H9 (cell line): Measurements from ENCODE around the gene CCDC59. TPM values are rescaled to one million over a fixed set of nuclear protein-coding genes. Genes with fewer than 3 reads are reported as not detected.

Experiments
- DNase-seq: peaks from one replicate; pipeline ENCODE4 v3.0.0-alpha.2; 2017
- H2AFZ ChIP-seq: one replicate; pipeline ENCODE4 v1.6.1; 2013; ENCODE audit warnings: mild to moderate bottlenecking, low read length, control low read depth, moderate library complexity
- H2AK5ac ChIP-seq: 2 replicates; pipeline ENCODE4 v1.6.1; 2013; ENCODE audit warnings: low read length, control low read depth, mixed read lengths; ENCODE audit not compliant: insufficient read length
- H2BK120ac ChIP-seq: one replicate; pipeline ENCODE4 v1.6.1; 2013; ENCODE audit warnings: low read depth, mild to moderate bottlenecking, low read length, control low read depth, inconsistent platforms; ENCODE audit not compliant: poor library complexity, severe bottlenecking
- H2BK12ac ChIP-seq: 2 replicates; pipeline ENCODE4 v1.6.1; 2013; ENCODE audit warnings: low read length, control low read depth, mixed read lengths, low read depth; ENCODE audit not compliant: insufficient read length
- H2BK15ac ChIP-seq: 2 replicates; pipeline ENCODE4 v1.6.1; 2013; ENCODE audit warnings: low read depth, low read length, control low read depth
- H2BK20ac ChIP-seq: one replicate; pipeline ENCODE4 v1.6.1; 2013; ENCODE audit warnings: low read depth, mild to moderate bottlenecking, low read length, control low read depth, inconsistent platforms; ENCODE audit not compliant: poor library complexity, severe bottlenecking
- H2BK5ac ChIP-seq: 2 replicates; pipeline ENCODE4 v1.6.1; 2013; ENCODE audit warnings: low read length, control low read depth, mixed read lengths; ENCODE audit not compliant: insufficient read length
- H3K14ac ChIP-seq: 2 replicates; pipeline ENCODE4 v1.6.1; 2013; ENCODE audit warnings: low read length, control low read depth; ENCODE audit not compliant: insufficient read depth
- H3K18ac ChIP-seq: 2 replicates; pipeline ENCODE4 v1.6.1; 2013; ENCODE audit warnings: low read depth, mild to moderate bottlenecking, mixed read lengths, low read length, control low read depth; ENCODE audit not compliant: insufficient read length
- H3K23ac ChIP-seq: 2 replicates; pipeline ENCODE4 v1.6.1; 2013; ENCODE audit warnings: low read length, control low read depth, mixed read lengths, low read depth; ENCODE audit not compliant: insufficient read length
- H3K23me2 ChIP-seq: 2 replicates; pipeline ENCODE4 v1.6.1; 2013; ENCODE audit warnings: low read depth, mild to moderate bottlenecking, mixed read lengths, low read length, control low read depth; ENCODE audit not compliant: insufficient read length, poor library complexity, severe bottlenecking
- H3K27ac ChIP-seq: 2 replicates; pipeline ENCODE4 v1.5.1; 2013; ENCODE audit warnings: low read length, control low read depth, mixed read lengths, low read depth; ENCODE audit not compliant: insufficient read length
- H3K27me3 ChIP-seq: 2 replicates; pipeline ENCODE4 v1.6.1; 2013; ENCODE audit warnings: low read length, control low read depth, inconsistent platforms; ENCODE audit not compliant: insufficient read depth
- H3K4ac ChIP-seq: 2 replicates; pipeline ENCODE4 v1.6.1; 2013; ENCODE audit warnings: low read depth, mild to moderate bottlenecking, control low read depth, inconsistent platforms, low read length, moderate library complexity
- H3K4me1 ChIP-seq: 2 replicates; pipeline ENCODE4 v1.6.1; 2013; ENCODE audit warnings: low read length, control low read depth, inconsistent platforms; ENCODE audit not compliant: insufficient read depth
- H3K4me2 ChIP-seq: 2 replicates; pipeline ENCODE4 v1.6.1; 2013; ENCODE audit warnings: low read length, control low read depth, mixed read lengths; ENCODE audit not compliant: insufficient read length, insufficient read depth
- H3K56ac ChIP-seq: 2 replicates; pipeline ENCODE4 v1.6.1; 2013; ENCODE audit warnings: low read depth, mild to moderate bottlenecking, mixed read lengths, low read length, control low read depth; ENCODE audit not compliant: insufficient read length
- H3K79me1 ChIP-seq: 2 replicates; pipeline ENCODE4 v1.6.1; 2013; ENCODE audit warnings: low read depth, mild to moderate bottlenecking, moderate library complexity, low read length, control low read depth, inconsistent platforms; ENCODE audit not compliant: insufficient read depth, poor library complexity, severe bottlenecking
- H3K79me2 ChIP-seq: 2 replicates; pipeline ENCODE4 v1.6.1; 2013; ENCODE audit warnings: low read length, control low read depth, inconsistent platforms; ENCODE audit not compliant: insufficient read depth
- H3K9ac ChIP-seq: 2 replicates; pipeline ENCODE4 v1.6.1; 2013; ENCODE audit warnings: low read length, control low read depth, mixed read lengths; ENCODE audit not compliant: insufficient read length; ENCODE audit errors: extremely low read depth
- H3K9me3 ChIP-seq: one replicate; pipeline ENCODE4 v1.6.1; 2013; ENCODE audit warnings: low read depth, low read length, inconsistent platforms; ENCODE audit not compliant: control insufficient read depth
- H3T11ph ChIP-seq: one replicate; pipeline ENCODE4 v1.6.1; 2013; ENCODE audit warnings: mild to moderate bottlenecking, low read length, control low read depth, inconsistent platforms
- H4K20me1 ChIP-seq: one replicate; pipeline ENCODE4 v1.6.1; 2013; ENCODE audit not compliant: control insufficient read depth, insufficient read length, insufficient read depth
- H4K5ac ChIP-seq: 2 replicates; pipeline ENCODE4 v1.6.1; 2013; ENCODE audit warnings: low read depth, mild to moderate bottlenecking, mixed read lengths, low read length, control low read depth; ENCODE audit not compliant: insufficient read length
- H4K8ac ChIP-seq: replicated peaks from 2 replicates; pipeline ENCODE4 v1.6.1; 2013; ENCODE audit warnings: low read length, control low read depth, mixed read lengths, low read depth; ENCODE audit not compliant: insufficient read length
- H4K91ac ChIP-seq: 2 replicates; pipeline ENCODE4 v1.6.1; 2013; ENCODE audit warnings: low read depth, mild to moderate bottlenecking, moderate library complexity, mixed read lengths, low read length, control low read depth; ENCODE audit not compliant: insufficient read length
- H3K27ac Mint-ChIP-seq, 3 experiments: 2 replicates in 2 of 3; 3 replicates in 1 of 3; pipeline ENCODE4 v1.8.0; 2020 to 2021; ENCODE audit warnings: mixed read lengths in 3 of 3, mild to moderate bottlenecking in 1 of 3, moderate library complexity in 1 of 3
- H3K27me3 Mint-ChIP-seq: 2 replicates; pipeline ENCODE4 v1.8.0; 2021; ENCODE audit warnings: low read depth, mild to moderate bottlenecking, moderate library complexity, mixed read lengths
- H3K36me3 Mint-ChIP-seq, 3 experiments: 2 replicates in 2 of 3; 3 replicates in 1 of 3; pipeline ENCODE4 v1.8.0; 2020 to 2021; ENCODE audit warnings: low read depth in 3 of 3, mixed read lengths in 3 of 3; ENCODE audit not compliant: insufficient read depth in 1 of 3
- H3K4me1 Mint-ChIP-seq, 2 experiments: 2 replicates each; pipeline ENCODE4 v1.8.0; 2020; ENCODE audit warnings: mixed read lengths in 2 of 2
- H3K4me3 Mint-ChIP-seq, 2 experiments: 2 replicates in 1 of 2; 3 replicates in 1 of 2; pipeline ENCODE4 v1.8.0; 2020 to 2021; ENCODE audit warnings: mild to moderate bottlenecking in 2 of 2, mixed read lengths in 2 of 2, moderate library complexity in 1 of 2
- H3K9me3 Mint-ChIP-seq, 2 experiments: 2 replicates in 1 of 2; 3 replicates in 1 of 2; pipeline ENCODE4 v1.8.0; 2020; ENCODE audit warnings: mild to moderate bottlenecking in 2 of 2, mixed read lengths in 2 of 2, moderate library complexity in 1 of 2
- CTCF ChIP-seq: fragments of 200-600 bp; sonication (generic); conservative IDR thresholded peaks from 3 replicates; pipeline ENCODE4 v1.8.0; 2021; ENCODE audit warnings: antibody characterized with exemption, mild to moderate bottlenecking
- whole genome bisulfite sequencing: extraction: QIAGEN DNeasy Blood & Tissue Kit; methylation state at CpG from one replicate; pipeline ENCODE4 v1.1.7; 2013; ENCODE audit warnings: missing lambda C conversion rate, low lambda C conversion rate, mixed read lengths; ENCODE audit not compliant: insufficient read length; ENCODE audit errors: extremely low coverage; 5-methylcytosine and 5-hydroxymethylcytosine counted together
- total RNA-seq: library from RNA; stranded (reverse); gene quantifications from 2 replicates; pipeline ENCODE4 v1.2.1, GENCODE V29; 2021

CCDC59 gene
- total RNA-seq, 1 experiment from 2014 or later, result 62.2 TPM

DNA sequence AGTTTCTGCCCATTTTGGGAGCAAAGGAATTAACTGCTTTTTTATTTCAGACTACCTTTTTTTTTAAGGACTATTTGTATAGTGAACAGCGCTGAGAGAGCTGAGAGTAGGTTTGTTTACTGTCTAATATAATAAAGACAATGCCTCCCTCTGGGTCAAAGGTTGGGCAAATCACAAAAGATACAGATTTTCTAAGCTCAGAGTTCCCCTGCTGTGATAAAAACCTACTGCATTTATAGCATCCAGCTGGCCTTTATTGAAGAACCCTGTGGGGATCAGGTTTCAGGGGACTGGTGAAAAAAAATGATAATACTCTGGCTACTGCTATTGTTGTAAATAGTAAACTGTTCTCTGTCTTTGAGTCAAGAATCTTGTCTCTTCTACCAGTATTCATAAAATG lies 28.7 kb downstream of the CCDC59 start:
- WGBS, result no CpG with 5 or more reads among the region's 1 CpG
- H3K4me1 ChIP-seq, result peaks cover 4% of the 10 kb centered on the region; the same call in 1 of the 2 replicates
- DNase-seq, result no peak

More for the DNA sequence above, 28.7 kb downstream of the CCDC59 start:
- Histone ChIP-seq H4K20me1 (no peaks in the 10 kb centered on the region), H3K4ac (no peak overlapping the region), H2BK20ac (no peak overlapping the region), H2BK12ac (no peak overlapping the region), H3K9me3 (no peaks in the 10 kb centered on the region), H2BK5ac (no peak overlapping the region), H3K23ac (no peak overlapping the region), H4K5ac (no peak overlapping the region), H2AK5ac (no peak overlapping the region), H3T11ph (no peak overlapping the region), H3K79me1 (no peaks in the 10 kb centered on the region), H3K9ac (no peak overlapping the region), H3K27ac (no peak overlapping the region), H3K4me2 (no peak overlapping the region), H3K14ac (no peak overlapping the region), H2AFZ (no peak overlapping the region), H3K27me3 (no peaks in the 10 kb centered on the region), H3K23me2 (no peaks in the 10 kb centered on the region), H2BK120ac (no peak overlapping the region), H2BK15ac (no peak overlapping the region), H3K18ac (no peak overlapping the region), H3K56ac (no peak overlapping the region), H3K79me2 (no peaks in the 10 kb centered on the region), H4K8ac (no peak overlapping the region), H4K91ac (no peak overlapping the region)
- Mint-ChIP-seq H3K27me3 (no peaks in the 10 kb centered on the region), H3K36me3 (no peaks in the 10 kb centered on the region), H3K4me1 (peaks cover 14 to 16% of the 10 kb centered on the region in 2 experiments), H3K4me3 (no peak overlapping the region), H3K9me3 (no peaks in the 10 kb centered on the region), H3K27ac (peak overlapping the region; percentile 26 to 92 (median 44); a peak in 3 of 7 replicates)
- no peak for TF ChIP-seq CTCF
